Bronchial epithelial cell (primary cell): ENCODE results near the gene HMCN1. TPM values are rescaled to one million over a fixed set of nuclear protein-coding genes. Genes with fewer than 3 reads are reported as not detected.

Experiments
- DNase-seq: peaks from one replicate; pipeline ENCODE4 v3.0.0-alpha.2; 2010; ENCODE audit warnings: low read depth
- FAIRE-seq: peaks from 2 replicates; lab custom pipeline; 2011; peaks lifted over from hg19 to GRCh38; lab: Jason Lieb, UNC
- H3K27me3 ChIP-seq: 2 replicates; pipeline ENCODE4 v1.5.1; 2011; ENCODE audit warnings: low read length; ENCODE audit not compliant: control insufficient read depth, insufficient read depth
- H3K36me3 ChIP-seq: 2 replicates; pipeline ENCODE4 v1.5.1; 2011; ENCODE audit warnings: low read length; ENCODE audit not compliant: control insufficient read depth, insufficient read depth
- H3K4me3 ChIP-seq: 2 replicates; pipeline ENCODE4 v1.5.1; 2011; ENCODE audit warnings: mild to moderate bottlenecking, low read depth, low read length, control low read depth
- total RNA-seq: library from RNA; depleted of rRNA; stranded (reverse); fragments of >200 nt; gene quantifications from 2 replicates; pipeline ENCODE4 v1.2.1, GENCODE V29; 2014
- TF ChIP-seq, protein P1 (sequence below): IDR thresholded peaks from 2 replicates; pipeline ENCODE4 v1.5.1; 2011; ENCODE audit warnings: mild to moderate bottlenecking, moderate library complexity, low read length, control low read depth, inconsistent platforms; ENCODE audit not compliant: insufficient read depth, severe bottlenecking

HMCN1 gene
- total RNA-seq, 1 donor from 2014 or later: 1.1 TPM

DNA sequence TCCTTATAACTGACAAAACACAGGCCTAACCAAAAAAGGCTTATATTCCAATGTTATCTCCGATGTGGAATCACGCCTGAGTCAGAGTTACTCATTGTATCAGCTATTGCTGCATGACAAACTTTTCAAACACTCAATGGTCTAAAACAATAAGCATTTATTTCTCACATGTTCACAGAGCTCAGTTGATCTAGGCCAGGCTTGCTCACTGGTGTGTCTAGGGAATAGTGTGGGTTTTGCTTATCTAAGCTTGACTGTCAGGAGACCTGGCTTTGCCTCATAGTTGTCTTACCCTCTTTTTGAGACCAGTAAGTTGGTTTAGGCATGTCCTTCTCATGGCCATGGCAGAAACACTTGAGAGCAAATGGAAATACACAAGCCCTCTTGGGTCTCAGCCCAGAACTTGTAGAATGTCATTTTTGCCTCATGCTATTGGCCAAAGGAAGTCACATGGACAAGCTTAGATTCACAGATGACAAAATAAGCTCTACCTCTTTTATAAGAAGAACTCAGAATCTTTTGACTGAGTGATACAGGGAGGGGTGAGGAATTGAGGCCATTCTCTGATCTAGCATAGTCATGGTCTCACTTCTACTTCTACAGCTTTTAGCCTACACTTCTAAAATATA lies 130.8 kb downstream of the HMCN1 start:
- Histone ChIP-seq H3K27me3 (no peaks in the 10 kb centered on the region), H3K36me3 (no peaks in the 10 kb centered on the region), H3K4me3 (no peak overlapping the region)
- TF ChIP-seq, protein P1, sequence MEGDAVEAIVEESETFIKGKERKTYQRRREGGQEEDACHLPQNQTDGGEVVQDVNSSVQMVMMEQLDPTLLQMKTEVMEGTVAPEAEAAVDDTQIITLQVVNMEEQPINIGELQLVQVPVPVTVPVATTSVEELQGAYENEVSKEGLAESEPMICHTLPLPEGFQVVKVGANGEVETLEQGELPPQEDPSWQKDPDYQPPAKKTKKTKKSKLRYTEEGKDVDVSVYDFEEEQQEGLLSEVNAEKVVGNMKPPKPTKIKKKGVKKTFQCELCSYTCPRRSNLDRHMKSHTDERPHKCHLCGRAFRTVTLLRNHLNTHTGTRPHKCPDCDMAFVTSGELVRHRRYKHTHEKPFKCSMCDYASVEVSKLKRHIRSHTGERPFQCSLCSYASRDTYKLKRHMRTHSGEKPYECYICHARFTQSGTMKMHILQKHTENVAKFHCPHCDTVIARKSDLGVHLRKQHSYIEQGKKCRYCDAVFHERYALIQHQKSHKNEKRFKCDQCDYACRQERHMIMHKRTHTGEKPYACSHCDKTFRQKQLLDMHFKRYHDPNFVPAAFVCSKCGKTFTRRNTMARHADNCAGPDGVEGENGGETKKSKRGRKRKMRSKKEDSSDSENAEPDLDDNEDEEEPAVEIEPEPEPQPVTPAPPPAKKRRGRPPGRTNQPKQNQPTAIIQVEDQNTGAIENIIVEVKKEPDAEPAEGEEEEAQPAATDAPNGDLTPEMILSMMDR: no peak
- DNase-seq (peak; percentile 98), FAIRE-seq (no peak)

DNA sequence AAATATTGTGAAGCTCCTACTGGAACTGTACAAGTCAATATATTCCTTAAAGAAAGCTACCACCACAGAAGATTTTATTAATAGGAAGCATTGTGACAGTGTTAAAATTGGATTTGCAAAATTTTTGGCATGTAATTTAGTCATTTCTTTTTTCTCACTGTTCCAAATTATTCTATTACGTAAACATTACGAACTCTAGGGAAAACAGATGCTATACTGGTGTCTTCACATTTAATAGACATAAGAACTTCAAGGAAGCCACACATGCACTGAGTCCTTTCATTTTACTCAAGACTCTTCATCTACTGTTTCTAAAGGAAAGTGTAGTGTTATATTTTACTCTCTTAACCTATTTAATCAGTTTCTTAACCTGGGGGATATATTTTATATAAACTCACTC lies 135.4 kb downstream of the HMCN1 start:
- Histone ChIP-seq H3K27me3 (no peaks in the 10 kb centered on the region), H3K36me3 (no peaks in the 10 kb centered on the region), H3K4me3 (no peak overlapping the region)
- DNase-seq: no peak
- FAIRE-seq: no peak
- TF ChIP-seq, protein P1: no peak

DNA sequence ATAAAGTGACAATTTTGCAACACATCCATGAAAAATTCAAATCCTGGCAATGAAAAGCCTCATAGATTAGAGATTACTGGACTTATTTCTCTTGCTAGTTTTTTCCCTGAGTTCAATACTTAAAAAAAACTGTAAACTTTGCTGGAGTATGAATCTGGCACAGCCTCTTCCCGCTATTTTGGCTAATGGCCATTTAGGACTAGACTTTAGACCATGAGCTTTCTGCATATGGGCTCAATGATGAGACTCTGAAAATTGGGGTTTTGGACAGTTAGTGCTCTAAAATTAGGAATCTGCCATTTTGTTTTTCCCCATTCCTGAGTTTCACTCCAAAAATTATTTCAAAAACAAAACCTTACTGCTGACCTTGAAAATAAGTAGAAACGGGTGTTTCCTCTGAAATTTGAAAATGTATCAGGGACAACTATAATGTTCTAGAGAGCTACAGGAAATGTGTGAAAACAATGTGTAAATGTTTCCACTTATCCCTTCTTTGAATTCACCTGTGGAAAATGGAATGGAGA lies 137.5 kb downstream of the HMCN1 start:
- FAIRE-seq: no peak
- Histone ChIP-seq H3K36me3 (no peaks in the 10 kb centered on the region), H3K27me3 (no peaks in the 10 kb centered on the region), H3K4me3 (no peak overlapping the region)
- DNase-seq: no peak
- TF ChIP-seq, protein P1: no peak

DNA sequence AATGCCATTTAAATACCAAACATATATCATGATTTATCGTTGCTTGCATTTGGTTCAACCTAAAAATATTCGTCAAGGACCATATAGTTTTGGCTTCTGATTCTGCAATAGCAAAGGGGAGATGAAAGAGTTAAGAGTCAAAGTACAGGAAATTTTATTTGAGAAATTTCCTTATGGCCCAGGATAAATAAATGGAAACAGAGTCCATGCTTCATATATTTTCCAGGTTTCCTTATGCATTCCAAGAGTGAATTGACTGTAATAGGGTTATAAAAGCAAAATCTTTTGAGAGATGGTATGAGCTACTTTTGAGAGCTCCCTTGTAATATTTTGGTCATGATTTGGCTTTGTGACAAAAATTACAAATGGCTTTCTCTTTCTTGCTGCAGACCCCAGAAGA lies 140.1 kb downstream of the HMCN1 start:
- H3K27me3 ChIP-seq: no peaks in the 10 kb centered on the region
- TF ChIP-seq, protein P1: no peak
- H3K4me3 ChIP-seq: no peak overlapping the region
- DNase-seq (no peak), FAIRE-seq (no peak)
- H3K36me3 ChIP-seq: no peaks in the 10 kb centered on the region

DNA sequence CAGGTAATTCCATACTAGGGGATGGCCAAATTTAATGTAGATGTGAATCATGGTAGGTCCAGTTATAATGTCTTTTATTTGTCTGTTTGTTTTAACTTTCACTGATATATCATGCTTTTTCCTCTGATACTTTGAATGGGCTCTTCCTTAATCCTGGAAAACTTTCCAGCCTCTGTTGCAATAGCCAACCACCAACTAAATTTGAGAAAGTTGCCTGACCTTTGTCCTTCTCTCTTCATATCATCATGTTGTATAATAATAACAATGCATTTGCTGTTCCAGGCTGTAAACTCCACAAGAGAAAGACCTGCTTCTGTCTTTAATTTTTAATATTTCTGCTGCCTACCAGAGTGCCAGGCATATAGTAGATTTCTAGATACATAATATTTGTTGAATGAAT lies 146.1 kb downstream of the HMCN1 start:
- FAIRE-seq: no peak
- H3K27me3 ChIP-seq: no peaks in the 10 kb centered on the region
- H3K36me3 ChIP-seq: no peaks in the 10 kb centered on the region
- H3K4me3 ChIP-seq: no peak overlapping the region
- no peak for DNase-seq
- TF ChIP-seq, protein P1: no peak
